GM11168 (cell line): Measurements from ENCODE around the gene ANKS1B.
"Not testable (repeated sequence)": the region's sequence is repeated elsewhere in the genome, so short reads cannot be mapped to it uniquely, and the experiment has no call there.

Source experiments
- in situ Hi-C: fragments of 300-500 bp; cut with MboI; formaldehyde crosslinking; loops from one replicate; pipeline ENCODE4 v1.12.0; 2022; ENCODE audit warnings: low sequenced_read_pairs; ENCODE audit not compliant: unreplicated experiment

The ANKS1B gene

DNA sequence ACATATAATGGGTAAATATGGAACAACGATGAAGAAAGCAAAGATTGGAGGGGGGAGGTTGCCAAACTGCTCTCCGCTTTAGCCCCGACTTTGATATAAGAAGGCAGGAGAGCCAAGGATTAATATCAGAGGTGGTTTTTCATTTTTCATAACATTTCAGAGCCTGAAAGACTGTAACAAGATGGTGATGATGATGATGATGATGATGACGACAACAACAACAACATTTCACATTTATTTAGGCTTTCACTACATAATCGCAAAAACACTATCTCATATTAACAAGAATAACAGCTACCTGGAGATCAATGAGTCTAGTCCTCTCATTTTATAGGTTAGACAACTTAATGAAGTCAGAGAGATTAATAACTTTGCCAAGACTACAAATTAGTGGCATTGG lies 86.1 kb downstream of the ANKS1B start:
- in situ Hi-C loops = no loop called here

DNA sequence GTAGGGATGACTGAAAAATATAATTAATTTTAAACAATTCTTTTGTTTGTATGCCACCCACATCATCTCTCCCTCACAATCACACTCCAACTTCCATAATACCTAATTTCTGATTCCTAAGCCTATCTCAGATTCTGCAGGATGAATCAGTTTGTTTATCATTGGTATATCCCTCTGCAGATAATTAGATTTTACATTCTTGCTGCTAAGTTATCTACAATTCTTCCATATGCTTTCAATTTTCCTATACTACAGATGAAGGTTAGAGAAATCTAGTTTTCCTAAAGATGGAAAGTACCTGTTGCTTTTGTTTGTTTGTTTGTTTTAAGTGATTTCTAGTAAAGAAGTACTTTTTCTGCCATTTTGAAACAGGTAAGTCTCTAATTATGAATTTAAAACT lies 105.3 kb downstream of the ANKS1B start:
- in situ Hi-C loops = no loop called here

DNA sequence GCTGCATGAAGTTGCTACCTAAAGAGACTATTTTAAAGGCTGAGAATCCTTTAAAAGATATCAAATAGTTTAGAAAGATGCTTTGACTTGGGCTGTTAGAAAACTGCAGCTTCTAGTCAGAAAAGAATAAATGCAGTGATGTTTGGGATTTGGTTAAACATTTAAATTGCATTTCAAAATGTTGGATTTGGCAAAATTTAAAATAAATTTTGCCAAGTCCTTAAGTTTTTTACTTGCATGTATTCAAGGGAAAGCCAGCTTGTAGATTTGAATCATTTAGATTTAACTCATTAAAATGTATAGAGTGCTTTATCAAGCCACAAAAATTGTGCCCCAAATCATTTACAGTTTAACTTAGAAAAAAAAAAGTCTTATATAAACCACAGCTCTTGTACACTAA lies 109.7 kb downstream of the ANKS1B start:
- in situ Hi-C loops = no loop called here

DNA sequence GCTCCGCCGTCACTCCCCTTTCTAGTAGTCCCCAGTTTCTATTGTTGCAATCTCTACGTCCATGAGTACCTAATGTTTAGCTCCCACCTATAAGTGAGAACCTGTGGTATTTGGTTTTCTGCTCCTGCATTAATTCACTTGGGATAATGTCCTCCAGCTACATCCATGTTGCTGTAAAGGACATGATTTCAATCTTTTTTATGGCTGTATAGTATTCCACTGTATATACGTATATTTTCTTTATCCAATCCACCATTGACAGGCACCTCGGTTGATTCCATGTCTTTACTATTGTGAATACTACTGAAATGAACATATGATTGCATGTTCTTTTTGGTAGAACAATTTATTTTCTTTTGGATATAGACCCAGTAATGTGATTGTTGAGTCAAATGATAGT lies 114.7 kb downstream of the ANKS1B start:
- in situ Hi-C loops = no loop called here

DNA sequence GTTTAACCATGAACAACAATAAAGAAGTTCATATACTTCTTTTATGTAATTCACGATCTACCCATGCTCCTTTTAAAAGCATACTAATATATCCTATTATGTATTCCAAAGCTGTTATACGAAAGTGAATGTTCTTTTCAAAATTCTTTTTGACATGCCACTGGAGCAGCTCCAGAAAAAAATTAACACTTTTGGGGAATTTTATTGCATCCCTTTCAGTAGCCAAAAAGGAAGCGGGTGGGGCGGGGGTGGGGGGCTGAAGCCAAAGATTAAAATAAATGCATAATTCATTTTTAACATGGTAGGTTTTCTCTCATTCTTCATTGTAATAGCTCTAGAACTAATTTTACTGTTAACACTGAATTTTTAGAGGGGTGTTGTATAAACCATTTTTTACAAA lies 123.0 kb downstream of the ANKS1B start:
- in situ Hi-C loops = no loop called here

DNA sequence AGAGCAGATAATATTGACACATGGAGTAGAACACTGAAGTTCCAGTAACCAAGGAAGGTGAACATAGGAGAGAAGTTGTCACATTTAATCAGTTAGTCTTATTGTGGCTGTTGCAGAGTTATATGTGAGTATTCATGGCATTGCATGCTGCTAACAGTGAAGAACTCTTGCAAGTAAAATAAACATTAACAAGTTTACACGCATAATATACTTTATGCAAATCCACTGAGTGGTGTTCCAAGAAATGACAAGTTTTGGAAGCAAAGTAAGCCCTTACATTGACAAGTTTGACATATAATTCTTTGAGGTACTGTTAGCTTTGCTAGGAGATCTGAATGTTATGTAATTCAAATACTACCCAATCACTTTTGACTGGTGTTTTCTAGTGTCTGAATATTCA lies 125.6 kb downstream of the ANKS1B start:
- in situ Hi-C loops = no loop called here

DNA sequence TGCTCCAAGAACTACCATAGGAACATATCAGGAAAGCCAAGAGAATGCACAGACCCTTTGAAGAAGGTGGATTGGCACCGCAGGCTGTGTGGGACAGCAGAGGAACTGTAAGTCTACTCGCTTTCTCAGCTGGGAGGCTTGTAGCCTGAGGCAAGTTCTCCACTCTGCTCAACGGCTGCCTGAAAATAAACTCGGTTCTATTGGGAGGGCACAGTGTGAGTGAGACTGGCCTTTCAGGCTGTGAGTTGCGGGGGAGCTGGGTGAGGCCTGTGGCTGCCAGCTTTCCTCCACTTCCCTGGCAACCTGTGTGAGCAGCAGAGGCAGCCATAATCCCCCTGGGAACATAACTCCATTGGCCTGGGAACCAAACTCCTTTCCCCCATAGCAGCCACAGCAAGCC lies 132.1 kb downstream of the ANKS1B start:
- in situ Hi-C loops = no loop called here

DNA sequence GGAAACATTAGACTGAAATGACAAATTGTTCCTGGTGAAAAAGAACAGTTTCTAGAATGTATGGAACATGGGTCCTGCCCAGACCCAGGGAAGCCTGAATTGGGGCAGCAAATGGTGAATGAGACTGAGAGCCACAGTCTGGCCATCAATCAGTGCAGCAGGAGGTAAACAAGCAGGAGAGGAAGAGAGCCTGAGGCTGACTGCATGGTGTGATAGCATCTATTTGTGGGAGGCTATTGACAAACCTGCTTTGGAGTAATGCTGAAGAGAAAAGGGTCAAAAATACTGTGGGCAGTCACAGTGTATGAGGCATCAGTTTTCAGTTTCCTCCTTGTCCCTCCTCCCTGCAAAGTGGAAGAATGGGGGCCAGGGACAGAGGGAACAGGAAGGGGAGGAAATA lies 136.8 kb downstream of the ANKS1B start:
- in situ Hi-C loops = no loop called here

DNA sequence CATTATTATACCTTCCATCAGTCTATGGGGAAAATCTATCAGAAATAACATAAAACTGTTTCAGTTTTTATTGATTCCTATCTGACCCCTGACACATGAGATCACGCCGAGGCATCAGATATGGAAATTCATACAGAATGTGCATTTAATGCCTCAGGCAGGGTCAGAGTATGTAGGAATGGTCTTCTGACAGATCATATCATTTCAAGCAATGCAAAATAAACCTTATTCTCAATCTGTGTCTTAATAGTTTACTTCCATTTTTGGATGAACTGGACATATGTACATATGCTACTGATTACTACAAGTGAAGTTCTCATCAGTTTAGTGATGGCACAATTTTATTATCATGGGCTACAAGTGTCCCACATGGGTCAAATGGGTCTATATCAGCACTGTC lies 150.0 kb downstream of the ANKS1B start:
- in situ Hi-C loops = no loop called here

DNA sequence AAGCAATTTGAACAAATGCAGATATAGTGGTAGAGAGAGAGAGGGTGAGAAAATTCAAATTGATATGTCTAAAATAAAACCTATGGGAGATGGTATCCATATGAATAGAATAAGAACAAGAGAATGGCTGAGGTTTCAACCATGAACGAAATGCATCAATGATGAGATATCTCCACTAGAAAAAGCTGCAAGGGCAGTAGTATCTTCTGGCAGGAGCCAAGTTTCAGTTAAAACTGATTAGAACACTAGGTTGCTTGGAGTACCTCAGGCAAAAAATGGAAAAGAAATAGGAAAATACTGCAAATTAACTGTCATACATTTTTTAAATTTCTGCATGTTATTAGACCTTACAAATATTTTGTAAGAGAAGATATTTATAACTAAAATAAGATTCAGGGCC lies 151.3 kb downstream of the ANKS1B start:
- in situ Hi-C loops = no loop called here

DNA sequence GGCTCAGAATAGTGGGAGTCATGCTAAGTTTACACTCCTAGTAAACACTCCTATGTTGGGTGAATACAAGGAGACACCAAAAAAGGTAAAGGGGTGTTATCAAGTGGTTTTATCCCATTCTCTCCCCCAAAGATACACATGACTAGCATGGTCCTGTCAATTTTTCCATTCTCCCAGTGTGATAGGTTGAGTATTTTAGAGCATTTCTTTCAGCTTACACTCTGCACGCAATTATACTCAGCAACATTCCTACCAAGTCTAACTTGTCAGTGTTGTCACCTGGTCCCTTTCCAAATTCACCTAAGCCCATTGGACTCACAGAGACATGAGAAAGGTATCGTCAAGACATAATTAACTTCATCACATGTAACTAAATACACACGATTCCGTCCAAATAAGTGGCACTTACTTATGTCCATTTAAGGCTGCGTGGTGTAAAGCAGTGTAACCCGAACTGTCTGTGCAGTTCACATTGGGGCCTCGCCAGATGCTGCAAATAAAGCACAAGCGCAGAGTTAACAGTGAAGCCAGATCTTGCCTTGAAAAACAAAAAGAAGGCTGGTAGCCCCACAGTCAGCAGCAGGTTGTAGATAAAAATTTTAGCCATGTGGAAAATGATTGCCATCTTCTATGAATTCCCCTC lies 159.7 kb downstream of the ANKS1B start:
- in situ Hi-C loops = no loop called here

DNA sequence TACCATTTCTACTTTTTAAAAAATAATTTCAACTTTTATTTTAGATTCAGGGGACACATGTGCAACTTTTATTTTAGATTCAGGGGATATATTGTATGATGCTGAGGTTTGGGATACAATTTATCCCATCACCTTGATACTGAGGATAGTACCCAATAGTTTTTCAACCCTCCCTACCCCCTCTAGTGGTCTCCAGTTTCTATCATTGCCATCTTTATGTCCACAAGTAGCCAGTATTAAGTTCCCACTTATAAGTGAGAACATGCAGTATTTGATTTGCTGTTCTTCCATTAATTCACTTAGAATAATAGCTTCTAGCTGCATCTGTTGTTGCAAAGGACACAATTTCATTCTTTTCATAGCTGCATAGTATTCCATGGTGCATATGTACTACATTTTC lies 162.5 kb downstream of the ANKS1B start:
- in situ Hi-C loops = no loop called here

DNA sequence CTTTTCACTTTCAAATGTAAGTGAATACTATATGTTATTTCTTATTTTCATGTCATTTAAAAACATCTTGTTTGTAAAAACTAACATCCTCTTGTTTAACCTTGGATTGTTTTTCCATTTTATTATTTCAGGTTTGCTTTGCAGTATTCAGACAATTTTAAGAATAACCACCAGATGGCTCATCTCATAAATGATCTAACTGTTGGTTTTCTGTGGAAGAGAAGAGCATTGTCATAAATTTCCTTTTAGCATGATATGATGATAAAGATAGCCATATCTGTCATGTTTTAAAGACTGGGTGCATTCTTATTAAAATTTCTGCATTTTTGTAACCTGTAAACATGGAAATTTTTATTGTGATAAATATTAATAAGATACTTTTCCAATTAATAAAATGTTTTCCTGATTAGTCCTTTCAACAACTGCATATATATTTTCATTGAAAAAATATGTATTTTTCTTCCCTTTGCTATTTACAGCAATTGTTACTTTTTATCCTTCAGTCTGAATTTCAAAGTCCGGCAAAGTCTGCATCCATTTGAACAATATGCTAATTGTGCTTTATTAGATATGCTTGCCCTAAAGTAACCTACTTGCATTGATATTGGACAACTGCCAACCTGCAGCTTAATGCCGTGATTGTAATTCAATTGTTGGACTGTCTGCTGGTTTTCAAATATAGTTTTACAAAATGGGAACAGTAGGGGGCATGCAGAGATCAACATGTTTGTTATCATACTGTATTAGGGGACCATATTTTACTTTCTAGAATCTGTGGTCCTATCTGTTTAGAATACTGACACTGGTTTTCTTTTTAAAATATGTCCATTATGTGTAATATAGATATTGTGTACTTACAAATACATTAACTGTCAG lies 173.8 kb downstream of the ANKS1B start:
- in situ Hi-C loops = no loop called here

DNA sequence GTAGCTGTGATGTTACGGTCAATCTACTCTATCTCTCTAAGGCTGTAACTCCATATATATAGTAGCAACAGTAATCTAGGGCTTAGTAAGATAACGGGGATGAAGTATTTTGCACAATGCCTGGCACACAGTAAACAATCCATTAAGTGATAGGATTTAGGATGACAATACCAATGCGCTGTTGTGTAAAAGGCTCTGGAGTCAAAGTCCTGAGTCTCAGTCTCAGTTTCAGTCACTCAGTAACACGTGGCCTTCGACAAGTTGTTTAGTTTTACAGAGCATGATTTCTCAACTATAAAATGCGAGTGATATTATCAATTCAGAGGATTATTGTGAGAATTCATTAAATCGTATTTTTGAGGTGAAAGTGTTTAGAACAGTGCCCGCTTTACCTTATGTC lies 174.8 kb downstream of the ANKS1B start:
- in situ Hi-C loops = no loop called here

DNA sequence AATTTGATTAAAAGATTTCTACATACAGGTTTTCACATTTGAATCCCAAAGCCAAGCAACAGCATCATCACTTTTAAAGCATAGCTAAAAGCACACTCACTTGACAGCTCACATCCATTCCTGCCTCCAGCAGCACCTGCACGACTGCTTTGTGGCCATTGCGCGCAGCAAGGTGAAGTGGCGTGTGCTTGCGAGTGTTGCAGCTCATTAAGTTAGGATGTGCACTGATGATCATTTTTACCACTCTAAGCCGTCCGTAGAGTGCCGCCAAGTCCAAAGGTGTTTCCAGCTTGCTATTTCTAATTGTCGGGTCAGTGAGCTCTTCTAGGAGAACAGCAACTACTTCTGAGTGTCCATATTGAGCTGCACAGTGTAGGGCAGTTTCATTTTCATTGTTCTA lies 178.4 kb downstream of the ANKS1B start:
- in situ Hi-C loops = no loop called here

DNA sequence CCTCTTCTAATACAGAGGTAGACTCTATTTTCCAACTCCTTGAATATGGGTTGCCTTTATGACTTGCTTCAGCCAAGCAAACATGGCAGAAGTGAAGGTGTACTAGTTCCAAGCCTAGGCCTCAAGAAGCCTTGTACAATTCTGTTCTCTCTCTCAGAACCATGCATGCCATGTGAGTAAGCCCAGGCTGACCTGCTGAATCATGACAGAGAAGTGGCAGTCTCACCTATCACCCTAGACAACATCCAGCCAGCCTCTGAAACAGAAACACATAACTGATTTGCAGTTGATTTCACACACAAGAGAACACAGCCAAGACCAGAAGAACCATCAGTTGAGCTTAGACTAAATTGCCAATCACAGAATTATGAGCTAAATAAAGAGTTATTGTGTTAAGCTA lies 180.0 kb downstream of the ANKS1B start:
- in situ Hi-C loops = no loop called here

DNA sequence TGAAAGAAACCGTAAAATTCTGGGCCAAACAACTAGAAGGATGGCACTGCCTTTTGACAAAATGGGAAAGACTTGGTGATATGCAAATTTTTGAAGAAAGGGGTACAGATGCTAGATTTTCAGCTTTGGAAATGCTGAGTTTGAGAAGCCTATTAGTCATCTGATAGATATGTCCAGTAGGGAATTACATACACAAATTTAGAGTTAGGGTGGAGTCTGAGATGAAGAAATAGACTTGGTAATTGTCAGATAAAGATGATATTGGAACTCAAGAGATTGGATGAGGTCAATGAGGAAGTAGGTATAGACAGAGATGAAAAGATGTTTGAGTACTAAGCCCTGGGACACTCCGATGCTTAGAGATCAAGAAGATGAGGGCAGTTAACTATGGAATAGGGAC lies 184.1 kb downstream of the ANKS1B start:
- in situ Hi-C loops = no loop called here

DNA sequence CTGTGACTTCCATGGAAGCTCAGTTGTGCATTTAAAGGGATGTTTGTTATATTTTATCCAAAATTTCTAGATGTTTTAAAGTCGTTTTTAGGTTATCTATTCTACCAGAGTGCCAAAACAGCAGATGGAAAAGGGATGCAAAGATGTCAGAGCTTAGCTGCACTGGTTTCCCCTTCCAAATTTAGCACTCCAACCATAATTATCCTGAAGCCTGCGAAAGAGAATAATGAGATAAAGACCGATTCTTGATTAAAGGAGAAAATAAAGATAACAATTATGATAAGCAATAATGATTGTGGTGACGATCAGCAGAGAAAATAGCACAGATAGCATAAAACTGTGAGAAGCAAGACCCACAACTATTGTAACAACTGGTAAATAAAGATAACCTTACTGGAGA lies 186.8 kb downstream of the ANKS1B start:
- in situ Hi-C loops = not testable (repeated sequence)

DNA sequence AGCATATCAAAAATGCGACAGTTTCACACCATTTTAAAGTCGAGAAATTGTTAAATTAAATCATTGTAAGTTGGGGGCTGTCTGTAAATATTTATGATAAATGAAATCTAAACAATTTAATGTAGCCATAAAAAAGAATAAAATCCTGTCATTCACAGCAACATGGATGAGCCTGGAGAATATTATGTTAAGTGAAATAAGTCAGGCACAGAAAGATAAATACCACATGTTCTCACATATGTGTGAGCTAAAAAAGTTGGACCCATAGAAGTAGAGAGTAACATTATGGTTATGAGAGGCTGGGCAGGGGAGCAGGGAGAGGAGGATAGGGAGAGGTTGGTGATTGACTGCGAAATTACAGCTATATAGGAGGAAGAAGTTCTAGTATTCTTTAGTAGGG lies 201.3 kb downstream of the ANKS1B start:
- in situ Hi-C loops = no loop called here

DNA sequence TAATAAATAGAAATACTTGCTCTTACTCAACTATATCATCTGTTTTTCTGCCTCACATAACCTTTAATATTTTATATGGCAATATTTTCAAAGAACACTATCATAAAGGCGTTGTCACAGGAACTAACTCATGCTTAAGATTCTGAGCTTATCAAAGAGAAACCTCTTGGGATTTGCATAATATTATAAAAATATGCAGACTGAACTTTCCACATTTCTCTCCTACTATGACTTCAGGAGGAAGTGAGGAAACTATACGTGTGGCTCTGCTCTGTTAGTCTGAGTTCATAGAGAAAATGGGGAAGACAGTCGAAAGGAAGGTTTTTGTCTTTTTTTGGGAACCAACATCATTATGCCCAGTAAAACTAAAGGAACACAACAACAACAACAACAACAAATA lies 212.5 kb downstream of the ANKS1B start:
- in situ Hi-C loops = no loop called here

DNA sequence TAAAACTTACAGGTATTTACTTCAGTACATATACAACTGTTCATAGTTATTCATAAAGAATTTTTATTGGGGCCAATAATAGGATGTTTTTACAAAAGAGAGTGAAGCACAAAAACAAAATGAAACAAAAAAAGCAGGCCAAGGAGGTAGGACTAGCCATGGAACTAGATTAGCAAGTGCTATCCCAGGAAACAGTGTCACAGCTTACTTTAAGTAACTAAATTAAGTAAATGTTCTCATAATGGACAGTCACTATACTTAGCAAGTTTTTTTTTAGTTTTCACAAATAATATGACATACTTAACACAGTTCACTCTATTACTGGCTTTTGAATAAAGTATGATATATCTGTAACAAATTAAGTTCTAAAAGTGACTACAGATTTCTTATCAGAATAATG lies 213.1 kb downstream of the ANKS1B start:
- in situ Hi-C loops = no loop called here

DNA sequence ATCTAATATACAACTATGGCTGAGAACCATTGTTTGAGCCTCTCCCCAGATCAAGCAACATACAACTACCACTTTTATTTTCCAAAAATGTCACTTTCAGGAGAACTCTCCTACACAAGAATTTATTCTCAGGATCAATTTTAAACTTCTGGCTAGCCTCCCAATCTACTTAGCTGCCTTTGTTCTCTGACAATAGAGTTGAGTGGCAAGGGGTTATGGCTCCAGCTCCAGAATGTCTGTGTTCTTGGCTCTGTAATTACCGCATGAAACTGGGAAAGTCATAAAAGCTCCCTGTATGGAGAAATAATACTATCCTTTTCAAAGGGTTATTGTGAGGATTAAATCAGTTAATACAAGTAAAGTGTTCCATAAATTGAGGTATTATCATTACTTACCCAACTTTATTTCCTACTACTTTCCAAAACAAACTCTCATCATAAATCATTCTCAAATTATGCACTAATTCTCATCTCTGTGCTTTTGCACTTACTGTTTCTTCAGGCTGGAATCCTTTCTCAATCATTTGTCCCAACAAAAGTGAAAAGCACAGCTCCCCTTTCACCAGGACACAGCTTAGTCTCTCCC lies 215.2 kb downstream of the ANKS1B start:
- in situ Hi-C loops = no loop called here
